ENCODE data around the gene MYEOV. TPM values are rescaled to one million over a fixed set of nuclear protein-coding genes. Genes with fewer than 3 reads are reported as not detected.

Gene MYEOV
- total RNA-seq, 3 donors from 2014 or later (not counting 1 experiment from before 2014, with no cell fraction given) = 1.1 to 1.2 TPM; not detected in 1

DNA sequence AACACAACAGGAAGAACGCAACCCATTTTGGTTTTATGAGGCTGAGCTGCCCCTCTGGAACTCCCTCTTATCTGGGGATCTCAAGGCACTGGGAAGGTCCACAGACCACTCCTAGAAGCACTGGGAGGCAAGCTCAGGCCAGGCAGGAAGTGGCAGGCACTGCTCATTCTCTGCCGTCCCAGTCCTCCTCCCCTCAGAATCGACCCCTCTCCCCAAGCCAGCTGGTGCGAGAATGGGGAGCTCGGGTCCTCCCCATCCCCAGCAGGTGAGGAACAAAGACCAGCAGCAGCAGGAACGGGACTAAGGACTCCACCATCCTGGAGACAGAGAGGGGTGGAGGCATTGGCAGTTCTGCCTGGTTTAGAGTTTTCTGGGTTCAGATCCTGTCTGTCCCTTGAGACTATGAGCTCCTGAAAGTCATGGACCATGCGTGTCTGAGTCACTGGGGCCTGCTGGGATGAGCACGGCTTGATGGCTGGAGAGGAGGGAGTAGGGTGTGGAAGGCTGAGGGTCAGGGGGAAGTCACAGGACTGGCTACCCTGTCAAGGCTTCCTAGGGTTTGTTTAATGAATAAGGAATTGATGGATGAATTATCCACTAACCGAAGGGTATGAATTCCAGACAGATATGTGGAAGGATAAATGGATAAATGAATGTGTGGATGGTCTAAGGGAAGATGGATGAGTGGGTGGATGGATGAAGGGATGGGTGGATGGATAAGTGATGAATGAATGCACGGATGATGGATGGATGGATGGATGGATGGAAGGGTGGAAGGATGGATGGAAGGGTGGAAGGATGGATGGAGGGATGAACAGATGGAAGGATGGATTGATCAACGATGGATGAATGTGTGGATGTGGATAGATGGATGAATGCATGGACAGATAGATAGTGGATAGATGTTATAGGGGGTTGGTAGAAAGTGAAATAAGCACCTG, 6.4 kb downstream of the MYEOV start:
- Mint-ChIP-seq H3K9me3 (no peaks in the 10 kb centered on the region), H3K36me3 (peaks cover 5% of the 10 kb centered on the region), H3K27ac (peak overlapping the region in 1 of 2 donors; percentile 96), H3K4me3 (no peak overlapping the region), H3K27me3 (ENCODE audit: low read depth in 2 of 2) (peaks cover 0 to 2% of the 10 kb centered on the region in 2 donors), H3K4me1 (peaks cover 36 to 70% of the 10 kb centered on the region in 2 donors)
- TF ChIP-seq, protein P1, sequence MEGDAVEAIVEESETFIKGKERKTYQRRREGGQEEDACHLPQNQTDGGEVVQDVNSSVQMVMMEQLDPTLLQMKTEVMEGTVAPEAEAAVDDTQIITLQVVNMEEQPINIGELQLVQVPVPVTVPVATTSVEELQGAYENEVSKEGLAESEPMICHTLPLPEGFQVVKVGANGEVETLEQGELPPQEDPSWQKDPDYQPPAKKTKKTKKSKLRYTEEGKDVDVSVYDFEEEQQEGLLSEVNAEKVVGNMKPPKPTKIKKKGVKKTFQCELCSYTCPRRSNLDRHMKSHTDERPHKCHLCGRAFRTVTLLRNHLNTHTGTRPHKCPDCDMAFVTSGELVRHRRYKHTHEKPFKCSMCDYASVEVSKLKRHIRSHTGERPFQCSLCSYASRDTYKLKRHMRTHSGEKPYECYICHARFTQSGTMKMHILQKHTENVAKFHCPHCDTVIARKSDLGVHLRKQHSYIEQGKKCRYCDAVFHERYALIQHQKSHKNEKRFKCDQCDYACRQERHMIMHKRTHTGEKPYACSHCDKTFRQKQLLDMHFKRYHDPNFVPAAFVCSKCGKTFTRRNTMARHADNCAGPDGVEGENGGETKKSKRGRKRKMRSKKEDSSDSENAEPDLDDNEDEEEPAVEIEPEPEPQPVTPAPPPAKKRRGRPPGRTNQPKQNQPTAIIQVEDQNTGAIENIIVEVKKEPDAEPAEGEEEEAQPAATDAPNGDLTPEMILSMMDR (IDR thresholded peaks at IDR 0.05) = no peak
- Histone ChIP-seq H3K27me3 (ENCODE audit: control insufficient read depth, insufficient read depth, low read length) (no peaks in the 10 kb centered on the region), H3K9me3 (ENCODE audit: control insufficient read depth, insufficient read depth, low read length) (peaks cover 6% of the 10 kb centered on the region), H3K4me1 (ENCODE audit: control insufficient read depth, insufficient read depth, low read length) (peaks cover 50% of the 10 kb centered on the region), H3K4me3 (ENCODE audit: low read length) (no peak overlapping the region), H3K36me3 (ENCODE audit: control insufficient read depth, insufficient read depth, low read length) (no peaks in the 10 kb centered on the region), H3K27ac (ENCODE audit: low read length) (no peak overlapping the region)
- WGBS (ENCODE audit: insufficient coverage) = 78% methylated on average over 11 of the region's 11 CpGs
- ATAC-seq (no peak), DNase-seq (no peak)
- intact Hi-C loops (cut with micrococcal nuclease) = no loop called here

DNA sequence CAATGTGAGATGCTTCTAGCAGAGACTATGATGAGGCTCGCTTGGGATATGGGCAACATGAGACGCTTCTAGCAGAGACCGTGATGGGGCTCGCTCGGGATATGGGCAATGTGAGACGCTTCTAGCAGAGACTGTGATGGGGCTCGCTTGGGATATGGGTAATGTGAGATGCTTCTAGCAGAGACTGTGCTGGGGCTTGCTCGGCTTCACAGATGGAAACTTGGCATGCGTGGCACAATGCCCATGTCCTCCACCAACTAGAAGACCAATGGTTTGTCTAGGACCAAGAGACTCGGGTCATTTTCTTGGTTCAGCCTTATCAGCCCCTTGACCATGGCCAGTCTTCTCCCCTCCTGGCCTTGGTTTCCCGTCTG, 7.1 kb downstream of the MYEOV start:
- H3K4me1 Mint-ChIP-seq = peaks cover 31 to 63% of the 10 kb centered on the region in 2 donors
- no peaks in the 10 kb centered on the region for H3K9me3 Mint-ChIP-seq
- H3K4me3 ChIP-seq (ENCODE audit: low read length) = no peak overlapping the region
- H3K4me1 ChIP-seq (ENCODE audit: control insufficient read depth, insufficient read depth, low read length) = peaks cover 43% of the 10 kb centered on the region
- no peaks in the 10 kb centered on the region for H3K27me3 ChIP-seq (ENCODE audit: control insufficient read depth, insufficient read depth, low read length)
- WGBS (ENCODE audit: insufficient coverage) = 98% methylated on average over 11 of the region's 11 CpGs
- H3K36me3 ChIP-seq (ENCODE audit: control insufficient read depth, insufficient read depth, low read length) = no peaks in the 10 kb centered on the region
- H3K36me3 Mint-ChIP-seq = peaks cover 5% of the 10 kb centered on the region
- H3K27ac ChIP-seq (ENCODE audit: low read length) = no peak overlapping the region
- DNase-seq (no peak), ATAC-seq (no peak)
- H3K27me3 Mint-ChIP-seq (ENCODE audit: low read depth in 2 of 2) = no peaks in the 10 kb centered on the region
- TF ChIP-seq, protein P1 (IDR thresholded peaks at IDR 0.05) = no peak
- intact Hi-C loops (cut with micrococcal nuclease) = no loop called here
- H3K4me3 Mint-ChIP-seq = no peak overlapping the region
- H3K9me3 ChIP-seq (ENCODE audit: control insufficient read depth, insufficient read depth, low read length) = peaks cover 6% of the 10 kb centered on the region
- H3K27ac Mint-ChIP-seq = peak overlapping the region in 1 of 2 donors; percentile 96

DNA sequence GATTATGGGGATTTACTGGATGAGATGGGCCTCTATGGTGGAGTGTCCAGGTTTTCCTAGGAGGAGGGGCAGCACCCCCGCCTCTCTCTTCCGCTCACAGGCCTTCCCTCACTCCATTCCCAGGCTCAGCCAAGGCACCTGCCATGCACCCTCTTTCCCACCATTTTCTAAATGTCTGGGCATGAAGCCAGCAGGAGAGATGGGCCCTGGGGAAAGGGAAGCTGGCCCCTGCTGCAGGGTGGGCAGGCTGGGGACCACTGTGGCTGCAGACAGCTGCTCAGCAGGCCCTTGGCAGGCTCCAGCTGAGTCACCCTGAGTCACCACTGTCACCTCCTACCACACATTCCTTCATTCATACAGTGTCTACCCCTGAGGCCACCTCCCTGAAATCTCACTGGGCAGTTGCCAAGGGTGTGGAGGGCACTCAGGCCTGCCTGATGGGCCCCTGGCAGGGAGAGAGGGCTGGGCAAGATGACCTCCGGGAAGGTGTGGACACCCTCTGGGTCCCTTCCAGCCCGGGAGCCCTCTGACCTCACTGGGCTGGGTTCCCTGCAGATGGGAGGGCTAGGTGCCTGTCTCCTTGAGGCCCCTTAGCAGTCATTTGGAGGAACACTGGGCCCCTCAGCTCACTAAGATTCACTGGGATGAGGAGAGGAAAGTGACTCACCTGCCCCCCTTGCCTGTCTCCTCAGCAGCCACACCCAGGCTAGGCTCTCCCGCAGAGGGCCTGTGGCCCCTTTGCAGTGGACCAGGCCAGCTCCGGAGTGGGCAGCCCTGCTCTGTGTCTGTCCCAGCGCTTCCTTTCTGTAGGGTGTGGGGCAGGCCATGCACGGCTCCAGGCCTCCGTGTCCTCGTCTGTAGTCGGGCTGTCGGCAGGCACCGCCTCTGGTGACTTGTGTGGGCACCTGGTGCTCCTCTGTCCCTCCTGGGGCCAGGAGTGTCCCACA, 7.8 kb downstream of the MYEOV start:
- ATAC-seq = peak in 1 of 3 donors; percentile 4
- DNase-seq = peak in 1 of 2 donors; percentile 23
- no peaks in the 10 kb centered on the region for H3K9me3 Mint-ChIP-seq
- no peaks in the 10 kb centered on the region for H3K27me3 Mint-ChIP-seq (ENCODE audit: low read depth in 2 of 2)
- peaks cover 26 to 57% of the 10 kb centered on the region in 2 donors for H3K4me1 Mint-ChIP-seq
- H3K36me3 Mint-ChIP-seq = peaks cover 5% of the 10 kb centered on the region
- TF ChIP-seq, protein P1 (IDR thresholded peaks at IDR 0.05) = no peak
- 95% methylated on average over 13 of the region's 13 CpGs for WGBS (ENCODE audit: insufficient coverage)
- Histone ChIP-seq H3K36me3 (ENCODE audit: control insufficient read depth, insufficient read depth, low read length) (no peaks in the 10 kb centered on the region), H3K27me3 (ENCODE audit: control insufficient read depth, insufficient read depth, low read length) (no peaks in the 10 kb centered on the region), H3K9me3 (ENCODE audit: control insufficient read depth, insufficient read depth, low read length) (peaks cover 3% of the 10 kb centered on the region), H3K4me3 (ENCODE audit: low read length) (no peak overlapping the region), H3K27ac (ENCODE audit: low read length) (no peak overlapping the region), H3K4me1 (ENCODE audit: control insufficient read depth, insufficient read depth, low read length) (peaks cover 37% of the 10 kb centered on the region)
- intact Hi-C loops (cut with micrococcal nuclease) = no loop called here
- peak overlapping the region in 1 of 2 donors; percentile 96 for H3K27ac Mint-ChIP-seq
- no peak overlapping the region for H3K4me3 Mint-ChIP-seq

Data from natural killer cell (primary cell).